Airway epithelial cell (primary cell): ENCODE results near the gene AGAP2. TPM values are rescaled to one million over a fixed set of nuclear protein-coding genes. Genes with fewer than 3 reads are reported as not detected.

Source experiments
- total RNA-seq: library from RNA; depleted of rRNA; stranded (reverse); fragments of >200 nt; gene quantifications from 2 replicates; pipeline ENCODE4 v1.2.3, GENCODE V29; 2015

Gene AGAP2
- 0.14 and 0.56 TPM in 2 replicates for total RNA-seq

GRCh38 chr12:57738661-57739237 is at the start of gene AGAP2:
AGAP2 (minus strand) TSS chr12:57738742; CDS start chr12:57738246, 496 bp downstream.

DNA sequence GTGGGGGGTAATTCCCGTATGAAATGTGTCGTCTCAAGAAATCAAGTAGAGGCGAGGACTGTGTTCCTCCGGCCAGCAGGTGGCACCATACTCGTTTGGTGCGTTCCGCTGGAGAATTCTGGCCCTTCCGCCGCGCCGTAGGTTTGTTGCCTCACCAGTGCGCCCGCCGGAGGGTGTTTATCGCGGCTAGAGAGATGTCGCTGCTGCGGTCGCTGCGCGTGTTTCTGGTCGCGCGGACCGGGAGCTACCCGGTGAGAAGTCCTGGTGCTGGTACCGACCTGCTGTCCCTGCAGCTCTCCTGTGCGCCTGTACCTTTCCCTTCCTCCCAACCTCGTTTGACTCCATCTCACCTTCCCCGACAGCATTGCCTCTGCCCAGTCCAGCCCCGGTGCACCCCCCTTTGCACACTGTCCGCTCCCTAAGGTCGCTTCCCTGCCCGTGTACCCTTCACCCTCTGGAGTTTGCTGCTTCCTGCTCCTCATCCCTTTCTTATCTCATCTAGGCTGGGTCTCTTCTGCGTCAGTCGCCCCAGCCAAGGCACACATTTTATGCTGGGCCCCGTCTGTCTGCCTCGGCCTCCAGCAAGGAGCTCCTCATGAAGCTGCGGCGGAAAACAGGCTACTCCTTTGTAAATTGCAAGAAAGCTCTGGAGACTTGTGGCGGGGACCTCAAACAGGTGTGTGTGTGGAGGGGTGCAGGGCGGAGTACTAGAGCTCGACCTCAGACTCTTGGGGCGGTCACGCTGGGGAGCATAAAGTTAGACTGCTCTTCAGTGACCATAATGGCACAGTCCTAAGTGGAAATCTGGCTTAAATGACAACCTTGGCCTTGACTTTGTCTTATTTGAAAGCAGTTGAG is 44.3 kb upstream of the AGAP2 start, which contains the start of gene TSFM:
TSS of gene TSFM (plus strand) at position 180 of the 858 bp plus-strand sequence. CDS start at position 195, 15 bp downstream.

DNA sequence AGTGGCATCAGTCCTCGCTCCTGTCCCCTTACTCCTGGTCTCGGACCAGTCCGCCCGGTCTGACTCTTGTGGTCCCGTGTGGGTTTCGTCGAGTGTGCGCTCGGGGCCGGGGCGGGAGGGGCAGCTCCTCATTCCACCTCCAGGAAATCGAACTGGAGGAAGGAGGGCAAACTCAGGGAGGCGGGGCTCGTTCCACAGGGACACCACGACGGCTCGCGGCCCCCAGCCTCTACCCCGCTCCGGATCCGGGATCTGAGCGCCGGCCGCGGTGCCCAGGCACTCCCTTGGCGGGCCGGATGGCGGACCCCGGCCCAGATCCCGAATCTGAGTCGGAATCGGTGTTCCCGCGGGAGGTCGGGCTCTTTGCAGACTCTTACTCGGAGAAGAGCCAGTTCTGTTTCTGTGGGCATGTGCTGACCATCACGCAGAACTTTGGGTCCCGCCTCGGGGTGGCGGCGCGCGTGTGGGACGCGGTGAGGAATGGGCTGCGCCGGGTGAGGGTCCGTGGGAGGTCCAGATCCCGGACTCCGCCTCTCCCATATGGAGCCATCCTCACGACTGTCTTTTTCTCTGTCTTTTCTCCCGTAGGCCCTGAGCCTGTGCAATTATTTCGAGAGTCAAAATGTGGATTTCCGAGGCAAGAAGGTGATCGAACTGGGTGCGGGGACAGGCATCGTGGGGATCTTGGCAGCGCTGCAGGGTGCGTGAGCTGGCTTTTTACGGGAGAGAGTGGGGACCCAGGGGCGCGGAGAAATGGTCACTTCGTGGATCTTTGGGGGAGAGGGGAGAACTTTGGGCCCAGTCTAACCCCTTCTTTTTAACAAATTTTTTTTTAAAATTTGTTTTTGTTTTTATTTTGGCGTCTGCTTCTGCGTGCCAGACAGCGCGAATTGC is 34.1 kb upstream of the AGAP2 start, which contains the start of gene EEF1AKMT3:
TSS of gene EEF1AKMT3 (plus strand) at position 186 of the 894 bp plus-strand sequence. CDS start at position 297, 111 bp downstream.

DNA sequence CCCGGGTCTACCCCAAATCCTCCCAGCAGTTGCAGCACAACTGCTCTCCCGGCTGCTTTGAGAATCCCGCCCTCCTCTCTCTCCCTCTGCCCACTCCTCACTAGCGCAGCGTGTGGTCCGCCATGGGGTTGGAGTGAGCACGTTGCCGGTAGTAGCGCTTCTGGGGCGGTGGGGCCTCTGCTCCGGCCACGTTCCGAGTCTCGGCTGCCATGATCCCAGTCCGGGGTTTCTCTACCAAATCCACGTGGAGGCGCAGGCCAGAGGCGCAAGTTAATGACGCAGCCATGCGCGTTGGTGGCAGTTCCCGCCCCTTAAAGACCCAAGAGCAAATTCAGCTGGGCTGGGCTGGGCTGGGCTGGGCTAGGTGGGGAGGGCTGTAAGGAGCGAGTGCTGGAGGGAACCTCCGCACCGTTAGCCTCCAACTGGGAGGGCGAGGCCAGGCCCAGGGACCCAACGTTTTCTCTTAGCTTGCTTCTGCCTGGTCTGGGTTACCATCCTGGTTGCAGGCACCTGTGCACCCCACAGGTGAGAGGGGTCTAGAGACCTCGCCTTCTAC is 33.4 kb upstream of the AGAP2 start, which contains the start of gene METTL1:
TSS of gene METTL1 (minus strand) at position 233 of the 556 bp plus-strand sequence. CDS start at position 211, 22 bp downstream.

GRCh38 chr12:57766464-57767304 is 28.1 kb upstream of the AGAP2 start, which contains the start of gene CYP27B1:
CYP27B1 (minus strand) TSS chr12:57767078; CDS start chr12:57767041, 37 bp downstream.

GRCh38 chr12:57754411-57755193 is 16.1 kb upstream of the AGAP2 start, which contains the start of gene MARCHF9:
MARCHF9 (plus strand) TSS chr12:57755103; CDS start chr12:57755529, 426 bp downstream.

GRCh38 chr12:57751788-57752667 is 13.5 kb upstream of the AGAP2 start, which contains the start of gene CDK4:
CDK4 (minus strand) TSS chr12:57752310; CDS start chr12:57751717, 593 bp downstream.

DNA sequence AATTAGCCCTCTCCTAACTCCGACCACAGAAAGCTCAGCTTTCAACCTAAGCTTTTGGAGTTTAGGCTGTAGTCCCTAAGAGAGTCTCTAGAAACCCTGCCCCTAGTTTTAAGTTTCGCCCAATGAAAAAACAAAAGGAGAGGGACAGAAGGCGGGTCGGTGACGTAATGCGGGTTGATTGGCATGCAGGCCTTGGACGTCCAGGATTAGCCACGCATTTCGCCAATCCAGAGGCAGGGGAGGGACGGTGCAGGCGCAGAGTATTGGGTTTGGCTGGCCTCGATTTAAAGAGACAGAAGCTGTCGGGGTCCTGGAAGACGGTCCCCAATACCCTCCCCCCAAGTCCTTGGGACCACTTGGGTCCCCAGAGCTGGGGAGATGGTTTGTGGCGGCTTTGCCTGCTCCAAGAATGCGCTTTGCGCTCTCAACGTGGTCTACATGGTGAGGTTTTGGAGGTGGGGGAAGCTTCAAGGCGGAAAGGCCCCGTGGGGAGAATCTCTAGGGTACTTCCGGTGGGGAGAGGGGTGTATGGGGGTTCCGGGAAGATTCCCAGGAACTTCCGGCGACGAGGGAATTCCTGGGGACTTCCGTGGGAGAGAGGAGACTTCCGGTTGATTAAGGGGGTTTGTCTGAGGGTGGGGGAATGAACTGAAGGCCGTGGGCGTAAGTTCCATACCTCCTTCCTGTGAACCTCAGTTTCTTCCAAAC is 6.4 kb upstream of the AGAP2 start, which contains the start of gene TSPAN31:
TSS of gene TSPAN31 (plus strand) at position 263 of the 708 bp plus-strand sequence. CDS start at position 379, 116 bp downstream.

DNA sequence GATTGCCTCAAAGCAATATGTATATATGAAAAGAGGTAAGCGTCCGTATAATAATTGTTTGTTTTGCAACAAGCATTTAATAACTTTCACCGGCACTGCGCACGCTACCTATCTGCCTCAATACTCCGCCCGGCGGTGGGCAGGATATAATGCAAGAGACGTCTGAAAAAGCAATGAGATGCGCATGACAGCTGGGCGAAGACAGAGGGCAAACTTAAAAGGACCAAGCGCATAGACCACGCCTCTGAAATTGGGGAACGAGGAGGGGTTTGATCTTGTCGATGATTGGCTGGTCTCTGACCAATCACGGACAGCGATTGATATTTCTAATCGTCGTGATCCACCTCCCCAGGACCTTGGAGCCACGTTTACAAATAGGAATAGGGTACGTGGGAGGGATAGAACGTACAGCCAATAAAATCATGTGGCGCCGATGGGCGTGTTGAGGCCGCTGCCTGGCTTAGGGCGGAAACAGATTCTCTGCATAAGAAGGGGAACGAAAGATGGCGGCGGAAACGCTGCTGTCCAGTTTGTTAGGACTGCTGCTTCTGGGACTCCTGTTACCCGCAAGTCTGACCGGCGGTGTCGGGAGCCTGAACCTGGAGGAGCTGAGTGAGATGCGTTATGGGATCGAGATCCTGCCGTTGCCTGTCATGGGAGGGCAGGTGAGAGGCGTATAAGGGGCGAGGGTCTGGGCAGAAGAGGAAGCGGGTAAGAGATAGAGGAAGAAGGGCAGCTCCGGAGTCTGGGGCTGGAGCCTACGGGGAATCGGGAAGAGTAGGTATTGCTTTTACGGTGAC is 44.7 kb downstream of the AGAP2 start, which contains the start of gene OS9:
TSS of gene OS9 (plus strand) at position 474 of the 800 bp plus-strand sequence. CDS start at position 504, 30 bp downstream.

Other genes with a start within 250 kb of the AGAP2 start
- 8.3 and 13.8 TPM in 2 replicates for gene DDIT3, start 218.2 kb downstream of the AGAP2 start, total RNA-seq
- gene MBD6, start 215.9 kb downstream of the AGAP2 start, total RNA-seq = 3.6 and 8.0 TPM in 2 replicates
- 144 and 154 TPM in 2 replicates for gene DCTN2, start 191.6 kb downstream of the AGAP2 start, total RNA-seq
- 0.14 and 0.21 TPM in 2 replicates for gene KIF5A, start 188.7 kb downstream of the AGAP2 start, total RNA-seq
- gene PIP4K2C, start 147.6 kb downstream of the AGAP2 start, total RNA-seq = 31.2 and 41.4 TPM in 2 replicates
- 3.5 and 3.6 TPM in 2 replicates for gene DTX3, start 133.9 kb downstream of the AGAP2 start, total RNA-seq
- gene ARHGEF25, start 127.3 kb downstream of the AGAP2 start, total RNA-seq = 0.19 and 0.99 TPM in 2 replicates
- gene B4GALNT1, start 105.5 kb downstream of the AGAP2 start, total RNA-seq = 0.71 and 1.1 TPM in 2 replicates
- 90.9 and 98.2 TPM in 2 replicates for gene OS9, start 44.6 kb downstream of the AGAP2 start, total RNA-seq
- gene TSPAN31, start 6.3 kb upstream of the AGAP2 start, total RNA-seq = 44.2 and 70.9 TPM in 2 replicates
- 122 and 130 TPM in 2 replicates for gene CDK4, start 13.6 kb upstream of the AGAP2 start, total RNA-seq
- 7.9 and 12.8 TPM in 2 replicates for gene MARCHF9, start 16.4 kb upstream of the AGAP2 start, total RNA-seq
- 10.4 and 15.0 TPM in 2 replicates for gene CYP27B1, start 28.3 kb upstream of the AGAP2 start, total RNA-seq
- 18.8 and 21.2 TPM in 2 replicates for gene METTL1, start 33.4 kb upstream of the AGAP2 start, total RNA-seq
- gene EEF1AKMT3, start 33.9 kb upstream of the AGAP2 start, total RNA-seq = 1.3 and 5.8 TPM in 2 replicates
- 19.8 and 26.4 TPM in 2 replicates for gene TSFM, start 44.0 kb upstream of the AGAP2 start, total RNA-seq
- gene AVIL, start 80.0 kb upstream of the AGAP2 start, total RNA-seq = 0.05 and 0.21 TPM in 2 replicates
- gene CTDSP2, start 108.0 kb upstream of the AGAP2 start, total RNA-seq = 39.1 and 54.0 TPM in 2 replicates
- 11.3 and 23.7 TPM in 2 replicates for gene ATP23, start 202.8 kb upstream of the AGAP2 start, total RNA-seq